Ascending aorta (tissue), 2 donors: Measurements from ENCODE around the gene TIPRL. TPM values are rescaled to one million over a fixed set of nuclear protein-coding genes. Genes with fewer than 3 reads are reported as not detected.

Experiments
- DNase-seq, 2 donors: peaks; one replicate each; pipeline ENCODE4 v3.0.0-alpha.2; 2019; ENCODE audit warnings: low spot score in 2 of 2
- H3K27ac ChIP-seq, 2 donors: fragments of 200-600 bp; sonication (generic); one replicate each; pipeline ENCODE4 v1.5.1; 2016 to 2017; ENCODE audit warnings: mild to moderate bottlenecking in 1 of 2
- H3K27me3 ChIP-seq: fragments of 200-600 bp; sonication (generic); one replicate; pipeline ENCODE4 v1.5.1; 2017
- H3K36me3 ChIP-seq, 2 donors: fragments of 200-600 bp; sonication (generic); one replicate each; pipeline ENCODE4 v1.5.1; 2016
- H3K4me1 ChIP-seq, 2 donors: fragments of 200-600 bp; sonication (generic); one replicate each; pipeline ENCODE4 v1.5.1; 2016 to 2017; ENCODE audit warnings: mild to moderate bottlenecking in 1 of 2
- H3K4me3 ChIP-seq, 2 donors: fragments of 200-600 bp; sonication (generic); one replicate each; pipeline ENCODE4 v1.5.1; 2016 to 2017; ENCODE audit warnings: mild to moderate bottlenecking in 1 of 2
- H3K9me3 ChIP-seq, 2 donors: fragments of 200-600 bp; sonication (generic); one replicate each; pipeline ENCODE4 v1.5.1; 2016
- CTCF ChIP-seq, 3 experiments: fragments of 200-600 bp in 2 of 3; fragments of 450-650 bp in 1 of 3; sonication (generic) in 2 of 3; IDR thresholded peaks; one replicate each; pipeline ENCODE4 v1.5.1; 2016 to 2019; ENCODE audit warnings: antibody characterized with exemption in 3 of 3, mild to moderate bottlenecking in 1 of 3, moderate library complexity in 1 of 3
- intact Hi-C: fragments of 100-400 bp; cut with DNase I; formaldehyde crosslinking; loops from one replicate; pipeline ENCODE4 v1.15.1; 2023
- total RNA-seq: library from RNA; depleted of rRNA; stranded (reverse); fragments of >200 nt; gene quantifications from one replicate; pipeline ENCODE4 v1.1.0, GENCODE V29; 2016

Gene TIPRL
- total RNA-seq, 1 donor from 2014 or later = 2.7 TPM

GRCh38 chr1:168135921-168136708 lies 42.6 kb upstream of the TIPRL start:
- peak overlapping the region; percentile 74 to 89 for H3K4me3 ChIP-seq
- H3K27me3 ChIP-seq = no peaks in the 10 kb centered on the region
- H3K4me1 ChIP-seq = peaks cover 2 to 6% of the 10 kb centered on the region in 2 donors
- no peak for DNase-seq
- intact Hi-C loops = loop anchor here (2.0 kb wide), 2 partner anchors 13 to 43 kb away; partner anchors contain the start of gene TIPRL
- H3K9me3 ChIP-seq = no peaks in the 10 kb centered on the region
- TF ChIP-seq CTCF (IDR thresholded peaks at IDR 0.05) = no peak
- peak overlapping the region; percentile 75 to 79 for H3K27ac ChIP-seq
- H3K36me3 ChIP-seq = no peaks in the 10 kb centered on the region

- H3K27me3 ChIP-seq = no peaks in the 10 kb centered on the region
- no peaks in the 10 kb centered on the region for H3K9me3 ChIP-seq
- H3K4me1 ChIP-seq = peaks cover 2 to 6% of the 10 kb centered on the region in 2 donors
- H3K27ac ChIP-seq = peak within 1 kb of the TSS; percentile 75 to 79
- TF ChIP-seq CTCF (IDR thresholded peaks at IDR 0.05) = no peak
- no peaks in the 10 kb centered on the region for H3K36me3 ChIP-seq
- peak in 1 of 2 donors; percentile 75 for DNase-seq
- H3K4me3 ChIP-seq = peak within 1 kb of the TSS; percentile 74 to 89
- intact Hi-C loops = loop anchor here (2.0 kb wide), 2 partner anchors 14 to 42 kb away; partner anchors contain the start of gene TIPRL
Measured at GRCh38 chr1:168136709-168137514, 41.9 kb upstream of the TIPRL start, which contains the start of gene GPR161. GPR161 (minus strand) TSS chr1:168136930; CDS start chr1:168104850, 32,080 bp downstream.

DNA sequence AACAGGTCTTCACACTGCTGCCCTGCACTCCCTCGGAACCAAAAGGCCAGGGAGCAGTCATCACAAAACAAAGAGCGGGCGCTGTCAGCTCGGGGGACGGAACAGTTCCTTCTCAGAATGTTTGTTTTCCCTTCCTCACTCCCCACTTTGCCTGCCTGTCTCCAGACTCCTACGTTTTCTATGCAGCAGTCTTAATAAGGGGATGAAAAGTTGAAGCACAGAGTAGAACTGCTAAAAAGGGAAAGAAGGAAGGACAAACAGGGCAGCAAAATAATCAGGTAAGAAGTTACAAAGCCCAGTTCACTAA lies 41.3 kb upstream of the TIPRL start:
- Histone ChIP-seq H3K27ac (peak overlapping the region; percentile 75 to 79), H3K4me1 (peaks cover 2 to 6% of the 10 kb centered on the region in 2 donors), H3K36me3 (no peaks in the 10 kb centered on the region), H3K27me3 (no peaks in the 10 kb centered on the region), H3K9me3 (no peaks in the 10 kb centered on the region), H3K4me3 (peak overlapping the region; percentile 74 to 89)
- intact Hi-C loops = loop anchor here (2.0 kb wide), 2 partner anchors 15 to 41 kb away; partner anchors contain the start of gene TIPRL
- no peak for DNase-seq
- TF ChIP-seq CTCF (IDR thresholded peaks at IDR 0.05) = no peak

- intact Hi-C loops = no loop called here
- Histone ChIP-seq H3K9me3 (no peaks in the 10 kb centered on the region), H3K27me3 (no peaks in the 10 kb centered on the region), H3K27ac (peak overlapping the region in 1 of 2 donors; percentile 79), H3K36me3 (no peaks in the 10 kb centered on the region), H3K4me1 (peaks cover 2 to 6% of the 10 kb centered on the region in 2 donors), H3K4me3 (peak overlapping the region in 1 of 2 donors; percentile 89)
- no peak for TF ChIP-seq CTCF (IDR thresholded peaks at IDR 0.05)
- DNase-seq = no peak
Measured at GRCh38 chr1:168138134-168138533, 40.6 kb upstream of the TIPRL start.

DNA sequence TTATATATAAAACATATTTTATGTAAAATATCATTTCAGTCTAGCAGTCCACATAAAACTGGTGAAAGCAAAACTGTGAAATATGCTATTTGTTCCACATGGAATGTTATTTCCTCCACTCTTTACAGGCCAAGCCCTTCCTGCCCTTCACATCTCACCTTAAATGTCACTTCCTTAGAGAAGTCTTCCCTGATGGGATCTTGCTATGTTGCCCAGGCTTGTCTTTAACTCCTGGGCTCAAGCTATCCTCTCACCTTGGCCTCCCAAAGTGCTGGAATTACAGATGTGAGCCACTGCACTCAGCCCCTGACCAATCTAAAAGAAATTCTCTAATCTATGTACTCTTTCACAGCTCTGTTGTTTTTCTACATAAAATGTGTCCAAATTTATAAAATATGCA lies 39.7 kb upstream of the TIPRL start:
- H3K27ac ChIP-seq = no peak overlapping the region
- no peak for DNase-seq
- no peak for TF ChIP-seq CTCF (IDR thresholded peaks at IDR 0.05)
- H3K4me3 ChIP-seq = no peak overlapping the region
- H3K36me3 ChIP-seq = no peaks in the 10 kb centered on the region
- H3K9me3 ChIP-seq = no peaks in the 10 kb centered on the region
- H3K27me3 ChIP-seq = no peaks in the 10 kb centered on the region
- H3K4me1 ChIP-seq = peaks cover 2 to 6% of the 10 kb centered on the region in 2 donors
- intact Hi-C loops = no loop called here
